MM.1S (cell line): Measurements from ENCODE around the gene RASGRP2.
A peak's percentile ranks its signal among the peaks of the same experiment; 100 is the strongest.

Experiments
- DNase-seq: peaks from one replicate; pipeline ENCODE4 v3.0.0-alpha.2; 2015
- H2AFZ ChIP-seq: fragments of 300-600 bp; sonication (generic); 2 replicates; pipeline ENCODE4 v1.6.0; 2016; ENCODE audit warnings: antibody characterized with exemption, low read length
- H3F3A ChIP-seq: fragments of 300-600 bp; sonication (generic); 2 replicates; pipeline ENCODE4 v1.6.1; 2016; ENCODE audit warnings: mild to moderate bottlenecking, antibody characterized with exemption, low read length, moderate library complexity, mixed read lengths; ENCODE audit not compliant: insufficient read depth
- H3K27ac ChIP-seq: fragments of 300-600 bp; sonication (generic); 2 replicates; pipeline ENCODE4 v1.5.1; 2016; ENCODE audit warnings: mild to moderate bottlenecking, low read length
- H3K27me3 ChIP-seq: fragments of 300-600 bp; sonication (generic); replicated peaks from 2 replicates; pipeline ENCODE4 v1.6.0; 2016; ENCODE audit warnings: low read length; ENCODE audit not compliant: insufficient read depth
- H3K36me3 ChIP-seq: fragments of 300-600 bp; sonication (generic); replicated peaks from 2 replicates; pipeline ENCODE4 v1.6.1; 2016; ENCODE audit warnings: mild to moderate bottlenecking, low read length, mixed read lengths; ENCODE audit not compliant: insufficient read depth
- H3K4me1 ChIP-seq: fragments of 300-600 bp; sonication (generic); 2 replicates; pipeline ENCODE4 v1.6.1; 2016; ENCODE audit warnings: low read length, mixed read lengths
- H3K4me2 ChIP-seq: fragments of 300-600 bp; sonication (generic); 2 replicates; pipeline ENCODE4 v1.6.0; 2016; ENCODE audit warnings: low read depth, low read length
- H3K4me3 ChIP-seq: fragments of 300-600 bp; sonication (generic); 2 replicates; pipeline ENCODE4 v1.5.1; 2016; ENCODE audit warnings: low read length, mixed read lengths
- H3K79me2 ChIP-seq: fragments of 300-600 bp; sonication (generic); 2 replicates; pipeline ENCODE4 v1.6.1; 2016; ENCODE audit warnings: mixed run types, low read length, mixed read lengths
- H3K9ac ChIP-seq: fragments of 300-600 bp; sonication (generic); 2 replicates; pipeline ENCODE4 v1.6.1; 2016; ENCODE audit warnings: low read length, mixed read lengths
- H3K9me2 ChIP-seq: fragments of 300-600 bp; sonication (generic); replicated peaks from 2 replicates; pipeline ENCODE4 v1.6.1; 2016; ENCODE audit warnings: mild to moderate bottlenecking, low read length, mixed read lengths; ENCODE audit not compliant: insufficient read depth
- H3K9me3 ChIP-seq: fragments of 300-600 bp; sonication (generic); replicated peaks from 2 replicates; pipeline ENCODE4 v1.6.1; 2016; ENCODE audit warnings: mild to moderate bottlenecking, low read length, mixed read lengths; ENCODE audit not compliant: insufficient read depth
- H4K20me1 ChIP-seq: fragments of 300-600 bp; sonication (generic); 2 replicates; pipeline ENCODE4 v1.6.1; 2016; ENCODE audit warnings: mild to moderate bottlenecking, low read length, moderate library complexity, mixed read lengths; ENCODE audit not compliant: insufficient read depth
- CTCF ChIP-seq: fragments of 300-600 bp; sonication (generic); IDR thresholded peaks from 2 replicates; pipeline ENCODE4 v1.5.1; 2016; ENCODE audit warnings: antibody characterized with exemption, low read length, mixed read lengths
- EZH2 ChIP-seq: fragments of 300-600 bp; sonication (generic); optimal IDR thresholded peaks from 2 replicates; pipeline ENCODE3; 2017; ENCODE audit warnings: low read depth, mild to moderate bottlenecking, antibody characterized with exemption, low read length, mixed read lengths
- EZH2phosphoT487 ChIP-seq: fragments of 300-600 bp; sonication (generic); IDR thresholded peaks from 2 replicates; pipeline ENCODE4 v1.6.1; 2018; ENCODE audit warnings: antibody characterized with exemption, low read length

RASGRP2 gene

GRCh38 chr11:64778473-64779298 lies 34.7 kb upstream of the RASGRP2 start, which contains the start of gene SF1:
SF1 (minus strand) TSS chr11:64778542; CDS start chr11:64778392, 150 bp downstream.
- H3K79me2 ChIP-seq = peaks cover 39% of the 10 kb centered on the region
- H3K9ac ChIP-seq = peak within 1 kb of the TSS; percentile 95
- H2AFZ ChIP-seq = peak within 1 kb of the TSS; percentile 60
- peaks cover 27% of the 10 kb centered on the region for H3F3A ChIP-seq
- H3K27me3 ChIP-seq = no peaks in the 10 kb centered on the region
- H3K9me2 ChIP-seq = no peaks in the 10 kb centered on the region
- H3K4me2 ChIP-seq = peak within 1 kb of the TSS; percentile 78
- H4K20me1 ChIP-seq = peaks cover 35% of the 10 kb centered on the region
- H3K9me3 ChIP-seq = no peaks in the 10 kb centered on the region
- TF ChIP-seq EZH2phosphoT487 (no peak), EZH2 (no peak)
- DNase-seq = peak; percentile 99
- peaks cover 27% of the 10 kb centered on the region for H3K4me1 ChIP-seq
- peak within 1 kb of the TSS; percentile 94 for H3K27ac ChIP-seq
- peaks cover 17% of the 10 kb centered on the region for H3K36me3 ChIP-seq
- H3K4me3 ChIP-seq = peak within 1 kb of the TSS; percentile 97

- Histone ChIP-seq H3K36me3 (peaks cover 17% of the 10 kb centered on the region), H2AFZ (no peak overlapping the region), H3K27ac (peak overlapping the region; percentile 94), H3K4me2 (no peak overlapping the region), H3K4me1 (peaks cover 32% of the 10 kb centered on the region), H3K9ac (peak overlapping the region; percentile 95), H3K4me3 (peak overlapping the region; percentile 75), H3K27me3 (no peaks in the 10 kb centered on the region), H3K79me2 (peaks cover 44% of the 10 kb centered on the region), H3F3A (peaks cover 32% of the 10 kb centered on the region), H3K9me2 (no peaks in the 10 kb centered on the region), H4K20me1 (peaks cover 40% of the 10 kb centered on the region), H3K9me3 (no peaks in the 10 kb centered on the region)
- DNase-seq = peak; percentile 10
- no peak for TF ChIP-seq CTCF
- no peak for TF ChIP-seq EZH2phosphoT487
- TF ChIP-seq EZH2 = no peak
Observed at GRCh38 chr11:64778223-64778472, 34.2 kb upstream of the RASGRP2 start.

- peak; percentile 88 for DNase-seq
- peak overlapping the region; percentile 68 for H3K9ac ChIP-seq
- no peak for TF ChIP-seq EZH2phosphoT487
- no peak for TF ChIP-seq EZH2
- TF ChIP-seq CTCF = no peak
- peaks cover 49% of the 10 kb centered on the region for H3K79me2 ChIP-seq
- H2AFZ ChIP-seq = no peak overlapping the region
- H3K9me3 ChIP-seq = no peaks in the 10 kb centered on the region
- peaks cover 37% of the 10 kb centered on the region for H3K4me1 ChIP-seq
- H3K36me3 ChIP-seq = peaks cover 17% of the 10 kb centered on the region
- peaks cover 40% of the 10 kb centered on the region for H4K20me1 ChIP-seq
- peaks cover 35% of the 10 kb centered on the region for H3F3A ChIP-seq
- H3K4me2 ChIP-seq = peak overlapping the region; percentile 78
- no peaks in the 10 kb centered on the region for H3K9me2 ChIP-seq
- H3K27ac ChIP-seq = no peak overlapping the region; the same call in 1 of the 2 replicates
- no peaks in the 10 kb centered on the region for H3K27me3 ChIP-seq
- peak overlapping the region; percentile 97 for H3K4me3 ChIP-seq
Observed at GRCh38 chr11:64777449-64778222, 33.7 kb upstream of the RASGRP2 start.
